DOHH2 (cell line): ENCODE results near the gene BCL11B.

Experiments
- H3F3A ChIP-seq: fragments of 200-600 bp; sonication (generic), shearing (Covaris generic); 2 replicates; pipeline ENCODE4 v1.6.0; 2016; ENCODE audit warnings: antibody characterized with exemption, mild to moderate bottlenecking; ENCODE audit not compliant: control insufficient read depth, insufficient read depth
- H3K27ac ChIP-seq: fragments of 200-600 bp; sonication (generic); 2 replicates; pipeline ENCODE4 v1.5.1; 2014; ENCODE audit warnings: low read depth, mild to moderate bottlenecking, low read length, moderate library complexity
- H3K27me3 ChIP-seq: fragments of 200-600 bp; sonication (generic); 2 replicates; pipeline ENCODE4 v1.6.1; 2014; ENCODE audit warnings: mild to moderate bottlenecking, low read length, mixed read lengths; ENCODE audit not compliant: control insufficient read depth
- H3K36me3 ChIP-seq: fragments of 200-600 bp; sonication (generic); 2 replicates; pipeline ENCODE4 v1.6.1; 2014; ENCODE audit warnings: mild to moderate bottlenecking, low read length, moderate library complexity, mixed read lengths; ENCODE audit not compliant: control insufficient read depth
- H3K4me1 ChIP-seq: fragments of 200-600 bp; sonication (generic); 2 replicates; pipeline ENCODE4 v1.6.1; 2014; ENCODE audit warnings: mild to moderate bottlenecking, low read length, mixed read lengths; ENCODE audit not compliant: control insufficient read depth
- H3K4me2 ChIP-seq: fragments of 200-600 bp; sonication (generic); 2 replicates; pipeline ENCODE4 v1.6.0; 2014; ENCODE audit warnings: mild to moderate bottlenecking, low read length, moderate library complexity
- H3K4me3 ChIP-seq: fragments of 200-600 bp; sonication (generic); 2 replicates; pipeline ENCODE4 v1.5.1; 2014; ENCODE audit warnings: mild to moderate bottlenecking, low read length, mixed read lengths
- H3K79me2 ChIP-seq: fragments of 200-600 bp; sonication (generic); 2 replicates; pipeline ENCODE4 v1.6.1; 2014; ENCODE audit warnings: mild to moderate bottlenecking, low read length, mixed read lengths; ENCODE audit not compliant: control insufficient read depth
- H3K9me2 ChIP-seq: fragments of 200-600 bp; sonication (generic); replicated peaks from 2 replicates; pipeline ENCODE4 v1.6.1; 2014; ENCODE audit warnings: mild to moderate bottlenecking, low read length, mixed read lengths; ENCODE audit not compliant: control insufficient read depth
- H3K9me3 ChIP-seq: fragments of 200-600 bp; sonication (generic); 2 replicates; pipeline ENCODE4 v1.6.1; 2014; ENCODE audit warnings: antibody characterized with exemption, low read length, mixed read lengths; ENCODE audit not compliant: control insufficient read depth, insufficient read depth
- H4K20me1 ChIP-seq: fragments of 200-600 bp; sonication (generic); 2 replicates; pipeline ENCODE4 v1.6.0; 2014; ENCODE audit warnings: low read depth, mild to moderate bottlenecking, antibody characterized with exemption, low read length, moderate library complexity; ENCODE audit not compliant: control insufficient read depth, insufficient read depth
- EZH2phosphoT487 ChIP-seq: fragments of 200-600 bp; sonication (generic); IDR thresholded peaks from 2 replicates; pipeline ENCODE4 v1.6.1; 2017; ENCODE audit warnings: borderline replicate concordance, mild to moderate bottlenecking, antibody characterized with exemption, low read length, moderate library complexity, mixed read lengths
- TF ChIP-seq, protein P1 (sequence below): fragments of 200-600 bp; sonication (generic); IDR thresholded peaks from one replicate; pipeline ENCODE4 v1.5.1; 2014; ENCODE audit warnings: antibody characterized with exemption, mild to moderate bottlenecking, low read depth, low read length; ENCODE audit not compliant: poor library complexity, severe bottlenecking

BCL11B gene

DNA sequence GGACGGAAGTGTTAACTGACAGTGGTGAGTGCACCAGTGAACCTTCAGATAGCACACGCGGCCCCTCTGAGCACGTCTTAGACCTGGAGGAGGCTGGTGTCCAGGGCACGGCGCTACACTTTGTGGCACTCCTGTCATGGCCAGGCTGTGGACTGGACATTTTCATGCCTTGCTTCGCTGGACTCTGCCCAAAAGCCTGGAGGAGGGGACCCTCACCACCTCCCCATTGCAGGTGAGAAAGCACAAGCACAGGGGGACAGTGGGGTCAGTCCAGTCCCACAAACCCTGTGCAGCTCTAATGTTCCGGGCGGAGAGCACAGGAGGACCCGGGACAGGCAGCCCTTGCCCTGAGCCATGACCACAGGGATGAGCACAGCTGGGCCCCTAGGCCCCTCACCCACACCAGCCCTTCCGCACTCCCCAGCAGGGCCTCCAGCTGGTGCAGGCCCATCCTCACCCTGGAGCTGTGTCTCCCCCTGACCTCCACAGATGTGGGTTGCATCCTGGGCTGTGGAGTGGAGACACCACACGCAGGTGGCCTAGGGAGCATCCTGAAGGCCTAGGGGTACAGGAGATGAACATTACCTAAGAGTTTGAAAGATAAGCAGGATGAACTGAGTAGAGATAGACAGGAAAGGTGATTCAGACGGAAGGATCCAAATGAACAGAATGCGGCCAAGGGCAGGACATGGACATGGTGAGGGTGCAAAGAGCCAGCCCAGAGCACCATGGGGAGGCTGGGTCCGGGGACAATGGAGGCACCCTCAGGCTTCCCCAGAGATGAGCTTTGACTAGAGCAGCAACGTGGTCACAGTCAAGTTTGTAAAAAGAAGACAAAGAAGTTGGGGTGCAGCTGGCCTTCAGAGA lies 132.8 kb downstream of the BCL11B start:
- Histone ChIP-seq H3K9me3 (no peaks in the 10 kb centered on the region), H3K27me3 (no peaks in the 10 kb centered on the region), H3K79me2 (no peaks in the 10 kb centered on the region), H3K9me2 (no peaks in the 10 kb centered on the region), H3K4me2 (no peak overlapping the region), H3K36me3 (no peaks in the 10 kb centered on the region), H3K4me3 (no peak overlapping the region), H3F3A (no peaks in the 10 kb centered on the region), H3K4me1 (no peaks in the 10 kb centered on the region), H3K27ac (no peak overlapping the region), H4K20me1 (no peaks in the 10 kb centered on the region)
- TF ChIP-seq, protein P1, sequence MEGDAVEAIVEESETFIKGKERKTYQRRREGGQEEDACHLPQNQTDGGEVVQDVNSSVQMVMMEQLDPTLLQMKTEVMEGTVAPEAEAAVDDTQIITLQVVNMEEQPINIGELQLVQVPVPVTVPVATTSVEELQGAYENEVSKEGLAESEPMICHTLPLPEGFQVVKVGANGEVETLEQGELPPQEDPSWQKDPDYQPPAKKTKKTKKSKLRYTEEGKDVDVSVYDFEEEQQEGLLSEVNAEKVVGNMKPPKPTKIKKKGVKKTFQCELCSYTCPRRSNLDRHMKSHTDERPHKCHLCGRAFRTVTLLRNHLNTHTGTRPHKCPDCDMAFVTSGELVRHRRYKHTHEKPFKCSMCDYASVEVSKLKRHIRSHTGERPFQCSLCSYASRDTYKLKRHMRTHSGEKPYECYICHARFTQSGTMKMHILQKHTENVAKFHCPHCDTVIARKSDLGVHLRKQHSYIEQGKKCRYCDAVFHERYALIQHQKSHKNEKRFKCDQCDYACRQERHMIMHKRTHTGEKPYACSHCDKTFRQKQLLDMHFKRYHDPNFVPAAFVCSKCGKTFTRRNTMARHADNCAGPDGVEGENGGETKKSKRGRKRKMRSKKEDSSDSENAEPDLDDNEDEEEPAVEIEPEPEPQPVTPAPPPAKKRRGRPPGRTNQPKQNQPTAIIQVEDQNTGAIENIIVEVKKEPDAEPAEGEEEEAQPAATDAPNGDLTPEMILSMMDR, result no peak
- no peak for TF ChIP-seq EZH2phosphoT487

DNA sequence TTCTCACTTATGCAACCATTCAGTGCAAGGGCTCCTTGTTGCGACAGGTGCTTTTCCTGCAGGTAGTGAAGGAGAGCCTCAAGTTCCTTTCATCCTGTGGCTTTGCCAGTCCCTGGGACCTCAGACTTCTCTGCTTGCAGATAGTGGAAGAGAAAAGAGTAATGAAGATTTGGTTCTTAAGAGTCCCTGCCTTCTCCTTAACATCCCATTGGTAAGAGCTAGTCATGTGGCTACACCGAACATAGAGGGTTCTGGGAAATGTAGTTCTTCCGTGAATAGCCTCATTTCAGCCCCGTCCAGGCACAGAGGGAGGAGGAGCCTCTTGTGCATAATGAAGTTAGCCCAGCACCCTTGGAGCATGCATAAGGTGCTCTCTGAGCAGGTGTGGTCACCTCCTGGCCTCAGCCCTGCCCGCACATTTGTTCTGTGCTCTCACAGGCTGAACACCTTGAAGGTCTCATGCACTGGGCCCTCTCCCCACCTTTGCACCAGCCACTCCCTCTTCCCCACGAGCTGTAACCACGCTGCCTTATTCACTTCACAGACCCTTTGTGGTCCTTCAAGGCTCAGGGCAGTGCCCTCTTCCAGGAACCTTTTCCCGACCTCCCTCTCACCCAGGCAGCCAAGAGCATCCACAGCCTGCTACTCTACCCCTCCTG lies 134.0 kb downstream of the BCL11B start:
- H3K4me3 ChIP-seq, result no peak overlapping the region
- H3K9me2 ChIP-seq, result no peaks in the 10 kb centered on the region
- H3F3A ChIP-seq, result no peaks in the 10 kb centered on the region
- no peaks in the 10 kb centered on the region for H3K36me3 ChIP-seq
- no peak overlapping the region for H3K4me2 ChIP-seq
- H3K4me1 ChIP-seq, result no peaks in the 10 kb centered on the region
- TF ChIP-seq, protein P1, result no peak
- no peak for TF ChIP-seq EZH2phosphoT487
- H4K20me1 ChIP-seq, result no peaks in the 10 kb centered on the region
- no peaks in the 10 kb centered on the region for H3K9me3 ChIP-seq
- H3K27ac ChIP-seq, result no peak overlapping the region
- H3K79me2 ChIP-seq, result no peaks in the 10 kb centered on the region
- no peaks in the 10 kb centered on the region for H3K27me3 ChIP-seq

DNA sequence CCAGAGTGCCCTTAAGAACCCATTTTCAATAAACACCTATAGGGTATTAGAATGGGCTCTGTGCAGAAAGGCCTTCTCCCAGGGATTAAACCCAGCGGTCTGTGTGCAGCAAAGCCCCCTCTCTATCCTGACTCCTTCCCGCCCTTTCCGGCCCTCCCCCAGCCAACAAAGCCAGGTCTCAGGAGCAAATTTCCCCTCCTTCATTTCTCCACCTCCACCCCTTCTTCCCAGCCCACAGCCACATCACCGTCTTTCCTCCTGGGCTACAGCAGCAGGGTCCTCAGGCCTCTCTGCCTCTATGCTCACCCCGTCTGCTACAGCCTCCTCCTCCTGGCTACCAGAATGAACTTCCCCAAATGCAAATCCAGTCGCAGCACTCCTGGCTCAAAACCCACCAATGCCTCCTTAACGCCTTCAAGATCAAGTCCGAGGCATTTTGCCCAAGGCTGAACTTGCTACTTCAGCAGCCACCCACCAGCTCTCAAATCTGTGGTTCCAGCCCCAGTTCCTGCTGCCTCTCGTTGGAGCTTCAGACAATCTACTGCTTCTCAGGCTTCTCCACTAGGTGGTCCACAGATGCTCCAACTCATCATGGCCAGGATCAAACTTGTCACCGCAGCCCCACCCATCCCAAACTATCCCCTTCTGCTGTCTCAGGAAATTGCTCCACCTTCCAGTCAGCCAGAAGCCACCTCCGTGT lies 134.8 kb downstream of the BCL11B start:
- no peak overlapping the region for H3K4me2 ChIP-seq
- H4K20me1 ChIP-seq, result no peaks in the 10 kb centered on the region
- no peak for TF ChIP-seq EZH2phosphoT487
- TF ChIP-seq, protein P1, result no peak
- H3K4me1 ChIP-seq, result no peaks in the 10 kb centered on the region
- H3K36me3 ChIP-seq, result no peaks in the 10 kb centered on the region
- H3K4me3 ChIP-seq, result no peak overlapping the region
- no peaks in the 10 kb centered on the region for H3F3A ChIP-seq
- no peaks in the 10 kb centered on the region for H3K9me3 ChIP-seq
- no peaks in the 10 kb centered on the region for H3K9me2 ChIP-seq
- no peaks in the 10 kb centered on the region for H3K27me3 ChIP-seq
- H3K79me2 ChIP-seq, result no peaks in the 10 kb centered on the region
- H3K27ac ChIP-seq, result no peak overlapping the region
